HG02759 (cell line): Measurements from ENCODE around the gene MLH3.

Source experiments
- ATAC-seq: cut with Tn5 transposase; IDR thresholded peaks from one replicate; pipeline ENCODE4 v1.9.1; 2021; ENCODE audit warnings: mild to moderate bottlenecking, moderate library complexity; ENCODE audit not compliant: unreplicated experiment

Gene MLH3

GRCh38 chr14:74988131-74988530 is 63.1 kb downstream of the MLH3 start:
- ATAC-seq, result no peak

- ATAC-seq, result no peak
Observed at GRCh38 chr14:74985806-74986205, 65.5 kb downstream of the MLH3 start.

GRCh38 chr14:74985028-74985310 is 66.3 kb downstream of the MLH3 start:
- ATAC-seq, result no peak

- no peak for ATAC-seq
Observed at GRCh38 chr14:74984236-74985027, 66.8 kb downstream of the MLH3 start.

- ATAC-seq, result no peak
Observed at GRCh38 chr14:74983343-74983742, 67.9 kb downstream of the MLH3 start.

GRCh38 chr14:74982661-74983060 is 68.6 kb downstream of the MLH3 start:
- ATAC-seq, result no peak

- ATAC-seq, result no peak
Observed at GRCh38 chr14:74981833-74982232, 69.4 kb downstream of the MLH3 start.

GRCh38 chr14:74981462-74981782 is 69.8 kb downstream of the MLH3 start:
- ATAC-seq, result no peak

GRCh38 chr14:74980731-74981461 is 70.4 kb downstream of the MLH3 start:
- no peak for ATAC-seq

- ATAC-seq, result no peak
Observed at GRCh38 chr14:74980398-74980730, 70.9 kb downstream of the MLH3 start.

- ATAC-seq, result no peak
Observed at GRCh38 chr14:74979442-74980397, 71.5 kb downstream of the MLH3 start.

- ATAC-seq, result no peak
Observed at GRCh38 chr14:74979029-74979428, 72.2 kb downstream of the MLH3 start.

GRCh38 chr14:74978416-74978947 is 72.8 kb downstream of the MLH3 start:
- ATAC-seq, result no peak

- no peak for ATAC-seq
Observed at GRCh38 chr14:74977901-74978385, 73.3 kb downstream of the MLH3 start.

- no peak for ATAC-seq
Observed at GRCh38 chr14:74977164-74977900, 73.9 kb downstream of the MLH3 start.

GRCh38 chr14:74976264-74977113 is 74.8 kb downstream of the MLH3 start:
- no peak for ATAC-seq

GRCh38 chr14:74975059-74975810 is 76.0 kb downstream of the MLH3 start:
- no peak for ATAC-seq

GRCh38 chr14:74974364-74975058 is 76.8 kb downstream of the MLH3 start:
- ATAC-seq, result no peak
